IMR-90 (cell line): ENCODE results near the gene FBXL14. TPM values are rescaled to one million over a fixed set of nuclear protein-coding genes. Genes with fewer than 3 reads are reported as not detected.

ENCODE experiments used
- ATAC-seq: fragments of 200-7000 bp; cut with Tn5 transposase; 2 replicates; pipeline ENCODE4 v1.9.1; 2020; ENCODE audit warnings: low read depth, mild to moderate bottlenecking, moderate library complexity
- BruUV-seq: library from RNA; stranded (reverse); fragments of 400-500 nt; replicated peaks from 2 replicates; lab custom pipeline; 2021; lab: Mats Ljungman, UMichigan
- CTCF ChIA-PET: fragments of 300-600 bp; formaldehyde crosslinking; extraction: SDS; loops from one replicate; lab custom pipeline; 2021; ENCODE audit warnings: antibody characterized with exemption; lab: Yijun Ruan, JAX
- POLR2A ChIA-PET: fragments of 300-600 bp; sonication (Branson Sonifier 250); formaldehyde crosslinking; loops from one replicate; lab custom pipeline; 2022; ENCODE audit warnings: antibody characterized with exemption; ENCODE audit not compliant: unreplicated experiment; lab: Charles Lee
- DNase-seq: peaks from one replicate; pipeline ENCODE4 v3.0.0; 2013
- H2AFZ ChIP-seq: replicated peaks from 2 replicates; pipeline ENCODE3; 2013; ENCODE audit warnings: low read length, mild to moderate bottlenecking; ENCODE audit not compliant: poor library complexity
- H2AK5ac ChIP-seq: 2 replicates; pipeline ENCODE4 v1.6.1; 2013; ENCODE audit warnings: low read depth, low read length, inconsistent platforms
- H2AK9ac ChIP-seq: replicated peaks from 2 replicates; pipeline ENCODE3; 2013; ENCODE audit warnings: mild to moderate bottlenecking, low read depth, low read length, moderate library complexity; ENCODE audit not compliant: poor library complexity
- H2BK120ac ChIP-seq: 2 replicates; pipeline ENCODE4 v1.6.1; 2013; ENCODE audit warnings: low read depth, low read length, inconsistent platforms
- H2BK15ac ChIP-seq: 3 replicates; pipeline ENCODE4 v1.6.1; 2013; ENCODE audit warnings: low read depth, low read length, inconsistent platforms
- H2BK20ac ChIP-seq: 2 replicates; pipeline ENCODE4 v1.6.1; 2013; ENCODE audit warnings: low read depth, mild to moderate bottlenecking, inconsistent platforms, low read length, moderate library complexity
- H2BK5ac ChIP-seq: 2 replicates; pipeline ENCODE4 v1.6.1; 2013; ENCODE audit warnings: mild to moderate bottlenecking, low read depth, low read length, inconsistent platforms; ENCODE audit not compliant: poor library complexity, severe bottlenecking
- H3K14ac ChIP-seq: replicated peaks from 2 replicates; pipeline ENCODE4 v1.6.1; 2013; ENCODE audit warnings: low read depth, low read length, inconsistent platforms
- H3K18ac ChIP-seq: 2 replicates; pipeline ENCODE4 v1.6.1; 2013; ENCODE audit warnings: low read depth, low read length, control low read depth
- H3K23ac ChIP-seq: 2 replicates; pipeline ENCODE4 v1.6.1; 2013; ENCODE audit warnings: low read depth, low read length, inconsistent platforms
- H3K27ac ChIP-seq: 2 replicates; pipeline ENCODE4 v1.5.1; 2013; ENCODE audit warnings: mild to moderate bottlenecking, control low read depth, low read length; ENCODE audit not compliant: insufficient read depth
- H3K27me3 ChIP-seq: 2 replicates; pipeline ENCODE4 v1.6.1; 2013; ENCODE audit warnings: low read length; ENCODE audit not compliant: control insufficient read depth, insufficient read depth
- H3K36me3 ChIP-seq: 2 replicates; pipeline ENCODE4 v1.6.1; 2013; ENCODE audit warnings: low read length, mixed read lengths; ENCODE audit not compliant: control insufficient read depth, insufficient read depth
- H3K4ac ChIP-seq: 2 replicates; pipeline ENCODE4 v1.6.1; 2013; ENCODE audit warnings: low read depth, low read length, inconsistent platforms
- H3K4me1 ChIP-seq: 2 replicates; pipeline ENCODE4 v1.6.1; 2013; ENCODE audit warnings: low read length, mixed read lengths; ENCODE audit not compliant: control insufficient read depth, insufficient read depth
- H3K4me2 ChIP-seq: 2 replicates; pipeline ENCODE4 v1.6.1; 2013; ENCODE audit warnings: low read depth, mild to moderate bottlenecking, control low read depth, low read length, moderate library complexity
- H3K4me3 ChIP-seq: 2 replicates; pipeline ENCODE4 v1.5.1; 2013; ENCODE audit warnings: low read depth, mild to moderate bottlenecking, control low read depth, low read length, moderate library complexity; ENCODE audit not compliant: insufficient read depth
- H3K56ac ChIP-seq: 2 replicates; pipeline ENCODE4 v1.6.1; 2013; ENCODE audit warnings: low read length, inconsistent platforms; ENCODE audit not compliant: insufficient read depth; ENCODE audit errors: extremely low read depth
- H3K79me1 ChIP-seq, 2 experiments: 2 replicates each; pipeline ENCODE4 v1.6.1; 2013; ENCODE audit warnings: low read length in 2 of 2, inconsistent platforms in 1 of 2, low read depth in 1 of 2
- H3K9ac ChIP-seq: 2 replicates; pipeline ENCODE4 v1.6.1; 2013; ENCODE audit warnings: low read depth, low read length, control low read depth
- H3K9me1 ChIP-seq: 2 replicates; pipeline ENCODE4 v1.6.1; 2013; ENCODE audit warnings: low read length, inconsistent platforms; ENCODE audit not compliant: insufficient read depth
- H3K9me3 ChIP-seq: 2 replicates; pipeline ENCODE4 v1.6.1; 2013; ENCODE audit warnings: low read length; ENCODE audit not compliant: control insufficient read depth, insufficient read depth
- H4K20me1 ChIP-seq: 2 replicates; pipeline ENCODE4 v1.6.1; 2013; ENCODE audit warnings: low read length, inconsistent platforms; ENCODE audit not compliant: insufficient read depth
- H4K5ac ChIP-seq: 2 replicates; pipeline ENCODE4 v1.6.1; 2013; ENCODE audit warnings: mild to moderate bottlenecking, low read depth, low read length, control low read depth
- H4K8ac ChIP-seq, 2 experiments: 2 replicates each; pipeline ENCODE4 v1.6.1; 2013; ENCODE audit warnings: low read depth in 2 of 2, low read length in 2 of 2, control low read depth in 1 of 2, inconsistent platforms in 1 of 2
- H4K91ac ChIP-seq: 2 replicates; pipeline ENCODE4 v1.6.1; 2013; ENCODE audit warnings: low read depth, low read length, inconsistent platforms; ENCODE audit not compliant: insufficient read depth
- CHD1 ChIP-seq: IDR thresholded peaks from 2 replicates; pipeline ENCODE4 v1.6.1; 2012; ENCODE audit warnings: low read depth, low read length, improper control_type of control experiment
- ELK1 ChIP-seq: fragments of 150-350 bp; IDR thresholded peaks from 2 replicates; pipeline ENCODE4 v1.6.1; 2016; ENCODE audit warnings: low read depth, mild to moderate bottlenecking, low read length, moderate library complexity, borderline replicate concordance
- FOS ChIP-seq: fragments of 150-350 bp; IDR thresholded peaks from 2 replicates; pipeline ENCODE4 v1.6.1; 2016; ENCODE audit warnings: low read depth, low read length
- MAFK ChIP-seq: IDR thresholded peaks from 2 replicates; pipeline ENCODE4 v1.6.1; 2012; ENCODE audit warnings: low read depth, low read length, improper control_type of control experiment
- NFE2L2 ChIP-seq: fragments of 150-350 bp; IDR thresholded peaks from 2 replicates; pipeline ENCODE4 v1.6.1; 2016; ENCODE audit warnings: low read depth, mild to moderate bottlenecking, low read length
- RAD21 ChIP-seq: IDR thresholded peaks from 2 replicates; pipeline ENCODE4 v1.6.1; 2012; ENCODE audit warnings: low read length, improper control_type of control experiment
- USF2 ChIP-seq: fragments of 150-350 bp; IDR thresholded peaks from 2 replicates; pipeline ENCODE4 v1.6.1; 2017; ENCODE audit warnings: mild to moderate bottlenecking, antibody characterized with exemption, low read length, low read depth
- WGBS, 2 experiments: methylation state at CpG; one replicate each; pipeline versions ENCODE4 v1.1.5 to v1.1.7; 2013; ENCODE audit warnings: missing lambda C conversion rate in 2 of 2; ENCODE audit not compliant: insufficient read length in 1 of 2; ENCODE audit errors: extremely low coverage in 2 of 2; 5-methylcytosine and 5-hydroxymethylcytosine counted together
- dilution Hi-C: fragments of 300-500 bp; cut with HindIII; formaldehyde crosslinking; loops from one replicate; pipeline ENCODE4 v1.14.3; 2018; ENCODE audit warnings: low sequenced_read_pairs; ENCODE audit not compliant: unreplicated experiment
- in situ Hi-C: fragments of 300-500 bp; cut with MboI; formaldehyde crosslinking; loops from 3 replicates; pipeline ENCODE4 v1.14.3; 2019; ENCODE audit warnings: low sequenced_read_pairs, inconsistent platforms, mixed read lengths
- intact Hi-C: fragments of 100-400 bp; cut with micrococcal nuclease; formaldehyde crosslinking; loops from 2 replicates; pipeline ENCODE4 v1.10.0; 2022
- polyA plus RNA-seq, 3 experiments: library from polyadenylated mRNA; depleted of rRNA; stranded (reverse); fragments of >200 nt; gene quantifications; 2 replicates each; pipeline ENCODE4 v1.2.3, GENCODE V29; 2012; ENCODE audit warnings: low replicate concordance in 1 of 3
- total RNA-seq: library from RNA; depleted of rRNA; stranded (reverse); fragments of >200 nt; gene quantifications from 2 replicates; pipeline ENCODE4 v1.2.3, GENCODE V29; 2012

The FBXL14 gene
- total and polyA plus RNA-seq, 2 of the 4 experiments (the other 2 are of a cell fraction) = 4.7 to 7.3 TPM

GRCh38 chr12:1566449-1567135 is 27.8 kb downstream of the FBXL14 start:
- no peak overlapping the region for H3K56ac ChIP-seq
- H4K5ac ChIP-seq = no peak overlapping the region
- no peak overlapping the region for H2BK15ac ChIP-seq
- no peaks in the 10 kb centered on the region for H3K27me3 ChIP-seq
- H2AFZ ChIP-seq = no peak overlapping the region
- H3K14ac ChIP-seq = no peak overlapping the region
- peaks cover 39 to 77% of the 10 kb centered on the region in 2 experiments for H3K79me1 ChIP-seq
- H3K9me1 ChIP-seq = peaks cover 27% of the 10 kb centered on the region
- no peaks in the 10 kb centered on the region; the same call in 1 of the 2 replicates for H3K36me3 ChIP-seq
- in situ Hi-C loops (no loop called here), dilution Hi-C loops (loop anchor here (25.0 kb wide), 1 partner anchor 454 kb away; no protein-coding TSS in a partner anchor), intact Hi-C loops (no loop called here)
- H2AK5ac ChIP-seq = no peak overlapping the region
- no peak overlapping the region for H3K4ac ChIP-seq
- H2BK5ac ChIP-seq = no peak overlapping the region
- POLR2A ChIA-PET = no interaction called here
- ATAC-seq (no peak), DNase-seq (no peak)
- BruUV-seq = no TSS peak
- TF ChIP-seq NFE2L2 (no peak), CHD1 (no peak), MAFK (no peak), ELK1 (no peak), USF2 (no peak), RAD21 (no peak), FOS (no peak)
- no peak overlapping the region for H3K27ac ChIP-seq
- no peak overlapping the region for H3K4me3 ChIP-seq
- H4K8ac ChIP-seq = no peak overlapping the region
- no peak overlapping the region for H2AK9ac ChIP-seq
- H3K18ac ChIP-seq = no peak overlapping the region
- CTCF ChIA-PET = no interaction called here
- H4K91ac ChIP-seq = no peak overlapping the region
- peaks cover 8% of the 10 kb centered on the region for H3K4me1 ChIP-seq
- no peak overlapping the region for H3K23ac ChIP-seq
- no CpG with 5 or more reads among the region's 24 CpGs for WGBS, 2 experiments
- H3K4me2 ChIP-seq = no peak overlapping the region
- H3K9me3 ChIP-seq = no peaks in the 10 kb centered on the region
- no peak overlapping the region for H2BK20ac ChIP-seq
- H3K9ac ChIP-seq = no peak overlapping the region
- H2BK120ac ChIP-seq = no peak overlapping the region
- H4K20me1 ChIP-seq = peaks cover 51% of the 10 kb centered on the region
